Glutamatergic neuron (in vitro differentiated cells): ENCODE measurements around the gene ONECUT3. TPM values are rescaled to one million over a fixed set of nuclear protein-coding genes. Genes with fewer than 3 reads are reported as not detected.

Source experiments
- DNase-seq: peaks from one replicate; pipeline ENCODE4 v3.0.0; 2022
- H3K27ac Mint-ChIP-seq: one replicate; pipeline ENCODE4 v1.8.0; 2020; ENCODE audit warnings: mild to moderate bottlenecking, mixed read lengths, inconsistent platforms; ENCODE audit not compliant: unreplicated experiment
- H3K27me3 Mint-ChIP-seq: one replicate; pipeline ENCODE4 v1.8.0; 2020; ENCODE audit warnings: mild to moderate bottlenecking, moderate library complexity, mixed read lengths, inconsistent platforms; ENCODE audit not compliant: unreplicated experiment
- H3K36me3 Mint-ChIP-seq: one replicate; pipeline ENCODE4 v1.8.0; 2020; ENCODE audit warnings: mild to moderate bottlenecking, mixed read lengths, inconsistent platforms; ENCODE audit not compliant: unreplicated experiment
- H3K4me1 Mint-ChIP-seq: one replicate; pipeline ENCODE4 v1.8.0; 2020; ENCODE audit warnings: mild to moderate bottlenecking, low read depth, mixed read lengths, inconsistent platforms; ENCODE audit not compliant: unreplicated experiment
- H3K4me3 Mint-ChIP-seq: one replicate; pipeline ENCODE4 v1.8.0; 2020; ENCODE audit warnings: mild to moderate bottlenecking, mixed read lengths, inconsistent platforms; ENCODE audit not compliant: unreplicated experiment
- H3K9me3 Mint-ChIP-seq: one replicate; pipeline ENCODE4 v1.8.0; 2020; ENCODE audit warnings: mild to moderate bottlenecking, moderate library complexity, mixed read lengths, inconsistent platforms; ENCODE audit not compliant: unreplicated experiment
- CTCF ChIP-seq: fragments of 200-600 bp; sonication (generic); IDR thresholded peaks from one replicate; pipeline ENCODE4 v1.5.0; 2021; ENCODE audit not compliant: partially characterized antibody, unreplicated experiment
- total RNA-seq: library from RNA; stranded (reverse); fragmentation: NEBNext Ultra II Directional; extraction: Animal tissue kit (Norgen Biotek cat#: 25700); gene quantifications from one replicate; pipeline ENCODE4 v1.2.1, GENCODE V29; 2021; ENCODE audit not compliant: unreplicated experiment

The ONECUT3 gene
- total RNA-seq, 1 donor from 2014 or later = 15.4 TPM

- H3K9me3 Mint-ChIP-seq = no peaks in the 10 kb centered on the region
- H3K4me3 Mint-ChIP-seq = no peak overlapping the region
- DNase-seq = no peak
- no peak for TF ChIP-seq CTCF
- H3K27me3 Mint-ChIP-seq = peaks cover 6% of the 10 kb centered on the region
- H3K4me1 Mint-ChIP-seq = peaks cover 4% of the 10 kb centered on the region
- H3K27ac Mint-ChIP-seq = no peak overlapping the region
- no peaks in the 10 kb centered on the region for H3K36me3 Mint-ChIP-seq
Observed at GRCh38 chr19:1785310-1785709, 32.0 kb downstream of the ONECUT3 start.

DNA sequence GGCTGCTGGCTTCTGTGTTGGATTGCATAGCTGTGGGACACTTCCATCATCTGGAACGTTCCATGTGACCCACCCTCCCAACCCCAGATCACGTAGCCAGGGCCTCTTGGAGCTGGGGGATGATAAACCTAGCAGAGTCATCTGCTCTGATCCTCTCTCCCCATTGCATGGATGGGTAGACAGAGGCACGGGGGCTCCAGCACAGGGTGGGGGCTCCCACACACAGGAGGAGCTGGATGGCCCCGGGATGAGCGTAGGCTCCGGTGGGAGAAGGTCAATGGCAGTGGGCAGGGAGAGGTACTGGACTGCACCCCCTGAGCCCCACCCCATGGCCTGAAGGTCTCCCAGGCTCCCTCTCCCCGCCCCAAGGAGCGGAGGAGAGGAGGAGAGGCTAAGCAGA lies 33.4 kb downstream of the ONECUT3 start:
- no peak overlapping the region for H3K4me3 Mint-ChIP-seq
- no peak overlapping the region for H3K27ac Mint-ChIP-seq
- H3K36me3 Mint-ChIP-seq = no peaks in the 10 kb centered on the region
- H3K9me3 Mint-ChIP-seq = no peaks in the 10 kb centered on the region
- no peak for DNase-seq
- TF ChIP-seq CTCF = no peak
- H3K4me1 Mint-ChIP-seq = peaks cover 4% of the 10 kb centered on the region
- H3K27me3 Mint-ChIP-seq = peaks cover 14% of the 10 kb centered on the region

- no peaks in the 10 kb centered on the region for H3K36me3 Mint-ChIP-seq
Observed at GRCh38 chr19:1787116-1787515, 33.8 kb downstream of the ONECUT3 start.

DNA sequence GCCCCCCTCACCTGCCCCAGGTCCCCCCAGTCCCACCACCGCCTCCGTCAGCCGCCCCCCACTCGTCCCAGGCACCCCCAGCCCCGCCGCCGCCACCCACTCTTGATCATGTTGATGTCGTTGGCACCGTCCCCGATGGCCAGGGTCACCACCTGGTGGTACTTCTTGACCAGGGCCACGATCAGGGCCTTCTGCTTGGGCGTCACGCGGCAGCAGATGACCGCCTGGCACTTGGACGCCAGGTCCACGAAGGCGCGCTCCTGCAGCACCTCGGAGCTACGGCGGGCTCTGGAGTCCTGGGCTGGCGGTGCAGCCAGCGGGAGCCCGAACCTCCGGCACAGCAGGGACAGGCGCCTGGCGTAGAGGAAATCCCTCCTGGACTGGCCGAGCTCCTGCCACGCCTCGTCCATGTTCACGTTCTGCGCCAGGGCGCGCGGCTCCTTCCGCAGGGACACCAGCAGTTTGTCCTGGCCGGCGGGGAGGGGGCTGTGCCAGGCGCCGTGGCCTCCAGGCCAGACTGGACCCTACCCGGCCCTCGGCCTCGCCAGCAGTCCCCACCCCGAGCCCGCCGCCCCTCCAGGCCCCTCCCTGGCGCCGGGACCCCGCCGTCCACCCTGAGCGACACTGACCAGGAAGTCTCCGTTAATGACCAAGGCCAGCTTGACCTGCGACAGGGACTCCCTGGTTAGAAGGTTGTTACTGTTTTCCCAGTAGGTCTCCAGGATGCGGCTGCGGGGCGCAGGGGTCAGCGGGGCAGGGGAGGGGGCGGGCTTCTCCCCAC lies 36.1 kb downstream of the ONECUT3 start:
- no peaks in the 10 kb centered on the region for H3K9me3 Mint-ChIP-seq
- H3K36me3 Mint-ChIP-seq = no peaks in the 10 kb centered on the region
- DNase-seq = no peak
- TF ChIP-seq CTCF = no peak
- H3K27ac Mint-ChIP-seq = no peak overlapping the region
- H3K27me3 Mint-ChIP-seq = peaks cover 16% of the 10 kb centered on the region
- no peak overlapping the region for H3K4me3 Mint-ChIP-seq
- H3K4me1 Mint-ChIP-seq = no peaks in the 10 kb centered on the region

More at GRCh38 chr19:1787116-1787515, 33.8 kb downstream of the ONECUT3 start:
- no peak overlapping the region for H3K4me3 Mint-ChIP-seq
- H3K4me1 Mint-ChIP-seq = peaks cover 4% of the 10 kb centered on the region
- peaks cover 14% of the 10 kb centered on the region for H3K27me3 Mint-ChIP-seq
- DNase-seq = no peak
- TF ChIP-seq CTCF = no peak
- no peaks in the 10 kb centered on the region for H3K9me3 Mint-ChIP-seq
- H3K27ac Mint-ChIP-seq = no peak overlapping the region

GRCh38 chr19:1790054-1790792 lies 36.9 kb downstream of the ONECUT3 start:
- no peak for TF ChIP-seq CTCF
- Mint-ChIP-seq H3K36me3 (no peaks in the 10 kb centered on the region), H3K4me1 (no peaks in the 10 kb centered on the region), H3K27me3 (peaks cover 14% of the 10 kb centered on the region), H3K27ac (no peak overlapping the region), H3K4me3 (no peak overlapping the region), H3K9me3 (no peaks in the 10 kb centered on the region)
- no peak for DNase-seq
